ENCODE measurements around the gene SDK2. TPM values are rescaled to one million over a fixed set of nuclear protein-coding genes. Genes with fewer than 3 reads are reported as not detected.

Gene SDK2
- polyA plus RNA-seq, 2 of the 4 experiments (the other 2 are of a cell fraction), result 0.36 to 0.57 TPM

GRCh38 chr17:73614256-73614655 lies 30.0 kb downstream of the SDK2 start:
- Histone ChIP-seq H3K27ac (peak overlapping the region in 1 of 2 experiments; percentile 45; a peak in 3 of 6 replicates), H3K4me1 (peaks cover 5% of the 10 kb centered on the region; the same call in 2 of the 3 replicates), H3K4me3 (no peak overlapping the region), H3K4me2 (no peak overlapping the region), H3K9me3 (no peaks in the 10 kb centered on the region)
- POLR2A ChIA-PET, result no interaction called here
- DNase-seq (ENCODE audit: low read depth in 1 of 2, low spot score in 1 of 2), result no peak
- CTCF ChIA-PET, result interaction anchor here (1.0 kb wide), 1 partner anchor 585 kb away, joined by 3 read pairs; no protein-coding TSS in a partner anchor
- WGBS (ENCODE audit: missing lambda C conversion rate), result 63% methylated on average over 8 of the region's 9 CpGs
- no peak for ATAC-seq
- FAIRE-seq, result no peak
- no peak for TF ChIP-seq CBX8 (IDR thresholded peaks at IDR 0.05)
- no peak for TF ChIP-seq SMC3 (IDR thresholded peaks at IDR 0.05)
- no peak for TF ChIP-seq ZC3H11A (IDR thresholded peaks at IDR 0.05)
- TF ChIP-seq RCOR1 (IDR thresholded peaks at IDR 0.05; ENCODE audit: low read depth, low read length), result no peak
- TF ChIP-seq, protein P1, sequence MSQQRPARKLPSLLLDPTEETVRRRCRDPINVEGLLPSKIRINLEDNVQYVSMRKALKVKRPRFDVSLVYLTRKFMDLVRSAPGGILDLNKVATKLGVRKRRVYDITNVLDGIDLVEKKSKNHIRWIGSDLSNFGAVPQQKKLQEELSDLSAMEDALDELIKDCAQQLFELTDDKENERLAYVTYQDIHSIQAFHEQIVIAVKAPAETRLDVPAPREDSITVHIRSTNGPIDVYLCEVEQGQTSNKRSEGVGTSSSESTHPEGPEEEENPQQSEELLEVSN (IDR thresholded peaks at IDR 0.05; ENCODE audit: borderline replicate concordance, low read depth), result no peak
- TF ChIP-seq ELK1 (IDR thresholded peaks at IDR 0.05; ENCODE audit: low read depth, low read length), result no peak
- no peak for TF ChIP-seq ZNF302 (CRISPR knock-in tag; IDR thresholded peaks at IDR 0.05)
- no peak for TF ChIP-seq HEYL (CRISPR knock-in tag; IDR thresholded peaks at IDR 0.05)
- no peak for TF ChIP-seq NFE2L2 (conservative IDR thresholded peaks at IDR 0.05; ENCODE audit: low read length)
- TF ChIP-seq MYC (IDR thresholded peaks at IDR 0.05; ENCODE audit: borderline replicate concordance, low read length), result no peak
- no peak for TF ChIP-seq RNF2 (IDR thresholded peaks at IDR 0.05; ENCODE audit: borderline replicate concordance, low read depth)
- TF ChIP-seq FOXS1 (CRISPR knock-in tag; IDR thresholded peaks at IDR 0.05), result no peak
- TF ChIP-seq POLR2A (IDR thresholded peaks at IDR 0.05; ENCODE audit: low read length), result no peak

GRCh38 chr17:73613271-73614233 lies 30.7 kb downstream of the SDK2 start:
- 81% methylated on average over 21 of the region's 23 CpGs for WGBS (ENCODE audit: missing lambda C conversion rate)
- DNase-seq (ENCODE audit: low read depth in 1 of 2, low spot score in 1 of 2) (no peak), FAIRE-seq (no peak), ATAC-seq (no peak)
- TF ChIP-seq HOXB5 (CRISPR knock-in tag; IDR thresholded peaks at IDR 0.05), result no peak
- TF ChIP-seq CHD4 (IDR thresholded peaks at IDR 0.05; ENCODE audit: borderline replicate concordance), result no peak
- no peak for TF ChIP-seq KDM5A (IDR thresholded peaks at IDR 0.05)
- TF ChIP-seq ZC3H11A (IDR thresholded peaks at IDR 0.05), result no peak
- TF ChIP-seq NPAS2 (CRISPR knock-in tag; IDR thresholded peaks at IDR 0.05; ENCODE audit: borderline replicate concordance), result no peak
- no peak for TF ChIP-seq FOXS1 (CRISPR knock-in tag; IDR thresholded peaks at IDR 0.05)
- TF ChIP-seq, protein P2, sequence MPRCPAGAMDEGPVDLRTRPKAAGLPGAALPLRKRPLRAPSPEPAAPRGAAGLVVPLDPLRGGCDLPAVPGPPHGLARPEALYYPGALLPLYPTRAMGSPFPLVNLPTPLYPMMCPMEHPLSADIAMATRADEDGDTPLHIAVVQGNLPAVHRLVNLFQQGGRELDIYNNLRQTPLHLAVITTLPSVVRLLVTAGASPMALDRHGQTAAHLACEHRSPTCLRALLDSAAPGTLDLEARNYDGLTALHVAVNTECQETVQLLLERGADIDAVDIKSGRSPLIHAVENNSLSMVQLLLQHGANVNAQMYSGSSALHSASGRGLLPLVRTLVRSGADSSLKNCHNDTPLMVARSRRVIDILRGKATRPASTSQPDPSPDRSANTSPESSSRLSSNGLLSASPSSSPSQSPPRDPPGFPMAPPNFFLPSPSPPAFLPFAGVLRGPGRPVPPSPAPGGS (IDR thresholded peaks at IDR 0.05), result no peak
- TF ChIP-seq ELK1 (IDR thresholded peaks at IDR 0.05; ENCODE audit: low read depth, low read length), result no peak
- TF ChIP-seq KDM1A (IDR thresholded peaks at IDR 0.05; ENCODE audit: low read depth), result no peak
- TF ChIP-seq ZNF302 (CRISPR knock-in tag; IDR thresholded peaks at IDR 0.05), result no peak
- TF ChIP-seq EHF (CRISPR knock-in tag; IDR thresholded peaks at IDR 0.05), result no peak
- TF ChIP-seq, protein P3, sequence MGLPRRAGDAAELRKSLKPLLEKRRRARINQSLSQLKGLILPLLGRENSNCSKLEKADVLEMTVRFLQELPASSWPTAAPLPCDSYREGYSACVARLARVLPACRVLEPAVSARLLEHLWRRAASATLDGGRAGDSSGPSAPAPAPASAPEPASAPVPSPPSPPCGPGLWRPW (IDR thresholded peaks at IDR 0.05), result no peak
- TF ChIP-seq MAFK (IDR thresholded peaks at IDR 0.05; ENCODE audit: partially characterized antibody), result no peak
- no peak for TF ChIP-seq HOXB13 (CRISPR knock-in tag; IDR thresholded peaks at IDR 0.05; ENCODE audit: low read depth)
- TF ChIP-seq, protein P4, sequence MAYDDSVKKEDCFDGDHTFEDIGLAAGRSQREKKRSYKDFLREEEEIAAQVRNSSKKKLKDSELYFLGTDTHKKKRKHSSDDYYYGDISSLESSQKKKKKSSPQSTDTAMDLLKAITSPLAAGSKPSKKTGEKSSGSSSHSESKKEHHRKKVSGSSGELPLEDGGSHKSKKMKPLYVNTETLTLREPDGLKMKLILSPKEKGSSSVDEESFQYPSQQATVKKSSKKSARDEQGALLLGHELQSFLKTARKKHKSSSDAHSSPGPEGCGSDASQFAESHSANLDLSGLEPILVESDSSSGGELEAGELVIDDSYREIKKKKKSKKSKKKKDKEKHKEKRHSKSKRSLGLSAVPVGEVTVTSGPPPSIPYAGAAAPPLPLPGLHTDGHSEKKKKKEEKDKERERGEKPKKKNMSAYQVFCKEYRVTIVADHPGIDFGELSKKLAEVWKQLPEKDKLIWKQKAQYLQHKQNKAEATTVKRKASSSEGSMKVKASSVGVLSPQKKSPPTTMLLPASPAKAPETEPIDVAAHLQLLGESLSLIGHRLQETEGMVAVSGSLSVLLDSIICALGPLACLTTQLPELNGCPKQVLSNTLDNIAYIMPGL (CRISPR knock-in tag; IDR thresholded peaks at IDR 0.05; ENCODE audit: borderline replicate concordance), result no peak
- no peak for TF ChIP-seq JUNB (IDR thresholded peaks at IDR 0.05)
- TF ChIP-seq FOSB (CRISPR knock-in tag; IDR thresholded peaks at IDR 0.05), result no peak
- TF ChIP-seq TP53 (CRISPR knock-in tag; IDR thresholded peaks at IDR 0.05), result no peak
- Histone ChIP-seq H3K27ac (peak overlapping the region in 1 of 2 experiments; percentile 45; a peak in 3 of 6 replicates), H3K4me1 (peaks cover 5% of the 10 kb centered on the region; the same call in 2 of the 3 replicates), H3K4me2 (no peak overlapping the region), H3K4me3 (no peak overlapping the region), H3K9me3 (no peaks in the 10 kb centered on the region)
- ChIA-PET POLR2A (no interaction called here), CTCF (interaction anchor here (1.0 kb wide), 1 partner anchor 586 kb away, joined by 3 read pairs; no protein-coding TSS in a partner anchor)

All from A549 (cell line).